HG02852 (cell line): ENCODE measurements around the gene HHAT.

Experiments used
- ATAC-seq: cut with Tn5 transposase; IDR thresholded peaks from one replicate; pipeline ENCODE4 v1.9.1; 2021; ENCODE audit warnings: mild to moderate bottlenecking, moderate library complexity; ENCODE audit not compliant: unreplicated experiment

The HHAT gene

GRCh38 chr1:210586771-210587170 is 258.1 kb downstream of the HHAT start:
- ATAC-seq = no peak

- ATAC-seq = no peak
Measured at GRCh38 chr1:210587566-210587965, 258.9 kb downstream of the HHAT start.

GRCh38 chr1:210588357-210588756 is 259.7 kb downstream of the HHAT start:
- ATAC-seq = no peak

- ATAC-seq = no peak
Measured at GRCh38 chr1:210588946-210589345, 260.2 kb downstream of the HHAT start.

GRCh38 chr1:210591214-210591613 is 262.5 kb downstream of the HHAT start:
- no peak for ATAC-seq

- ATAC-seq = no peak
Measured at GRCh38 chr1:210594605-210595004, 265.9 kb downstream of the HHAT start.

GRCh38 chr1:210596641-210597040 is 267.9 kb downstream of the HHAT start:
- no peak for ATAC-seq

GRCh38 chr1:210597555-210598134 is 268.9 kb downstream of the HHAT start:
- ATAC-seq = peak; percentile 100

- peak; percentile 17 for ATAC-seq
Measured at GRCh38 chr1:210598135-210598652, 269.5 kb downstream of the HHAT start.

- no peak for ATAC-seq
Measured at GRCh38 chr1:210600421-210601159, 271.9 kb downstream of the HHAT start.

GRCh38 chr1:210603123-210603522 is 274.4 kb downstream of the HHAT start:
- ATAC-seq = no peak

- no peak for ATAC-seq
Measured at GRCh38 chr1:210605099-210605498, 276.4 kb downstream of the HHAT start.

GRCh38 chr1:210607361-210607760 is 278.7 kb downstream of the HHAT start:
- ATAC-seq = no peak

- no peak for ATAC-seq
Measured at GRCh38 chr1:210608767-210609166, 280.1 kb downstream of the HHAT start.

GRCh38 chr1:210616356-210616755 is 287.7 kb downstream of the HHAT start:
- ATAC-seq = no peak

GRCh38 chr1:210617293-210617692 is 288.6 kb downstream of the HHAT start:
- no peak for ATAC-seq

GRCh38 chr1:210618369-210618768 is 289.7 kb downstream of the HHAT start:
- no peak for ATAC-seq

- no peak for ATAC-seq
Measured at GRCh38 chr1:210620867-210621488, 292.3 kb downstream of the HHAT start.

- ATAC-seq = no peak
Measured at GRCh38 chr1:210621712-210622111, 293.0 kb downstream of the HHAT start.

GRCh38 chr1:210624722-210625121 is 296.0 kb downstream of the HHAT start:
- no peak for ATAC-seq

GRCh38 chr1:210625715-210626114 is 297.0 kb downstream of the HHAT start:
- ATAC-seq = no peak

- no peak for ATAC-seq
Measured at GRCh38 chr1:210626341-210626740, 297.6 kb downstream of the HHAT start.
